WTC11 (cell line): ENCODE data around the gene RANBP3. TPM values are rescaled to one million over a fixed set of nuclear protein-coding genes. Genes with fewer than 3 reads are reported as not detected.

Source experiments
- ATAC-seq: fragments of 200-7000 bp; cut with Tn5 transposase; 2 replicates; pipeline ENCODE4 v1.10.0; 2021; ENCODE audit warnings: mild to moderate bottlenecking, moderate library complexity
- CTCF ChIA-PET: fragments of 300-600 bp; sonication (Branson Sonifier 250); formaldehyde crosslinking; loops from one replicate; lab custom pipeline; 2021; ENCODE audit warnings: antibody characterized with exemption; lab: Charles Lee
- POLR2A ChIA-PET: fragments of 350-600 bp; sonication (Branson Sonifier 250); formaldehyde crosslinking; loops from one replicate; lab custom pipeline; 2021; ENCODE audit warnings: antibody characterized with exemption; lab: Charles Lee
- DNase-seq: peaks from one replicate; pipeline ENCODE4 v3.0.0; 2021; ENCODE audit warnings: low spot score
- H3K27ac Mint-ChIP-seq: 2 replicates; pipeline ENCODE4 v1.8.0; 2021; ENCODE audit warnings: mixed read lengths
- H3K27me3 Mint-ChIP-seq: 2 replicates; pipeline ENCODE4 v1.8.0; 2021; ENCODE audit warnings: low read depth, mild to moderate bottlenecking, moderate library complexity, mixed read lengths
- H3K36me3 Mint-ChIP-seq: 2 replicates; pipeline ENCODE4 v1.8.0; 2021; ENCODE audit warnings: mixed read lengths
- H3K4me1 Mint-ChIP-seq: 2 replicates; pipeline ENCODE4 v1.8.0; 2022; ENCODE audit warnings: mixed read lengths
- H3K4me3 Mint-ChIP-seq: 2 replicates; pipeline ENCODE4 v1.8.0; 2021; ENCODE audit warnings: mild to moderate bottlenecking, moderate library complexity, mixed read lengths
- H3K9me3 Mint-ChIP-seq: 2 replicates; pipeline ENCODE4 v1.8.0; 2021; ENCODE audit warnings: mixed read lengths
- AR ChIP-seq: fragments of 250-450 bp; sonication (Bioruptor Pico); IDR thresholded peaks from 2 replicates; pipeline ENCODE4 v1.9.0; 2021; ENCODE audit warnings: mild to moderate bottlenecking
- ETV6 ChIP-seq: sonication (generic); formaldehyde crosslinking; IDR thresholded peaks from 2 replicates; pipeline ENCODE4 v1.8.1; 2022; ENCODE audit warnings: mild to moderate bottlenecking, missing genetic modification reagents
- KAT7 ChIP-seq: sonication (generic); formaldehyde crosslinking; IDR thresholded peaks from 2 replicates; pipeline ENCODE4 v1.8.1; 2023; ENCODE audit warnings: missing genetic modification reagents, mild to moderate bottlenecking, borderline replicate concordance
- MXD4 ChIP-seq: fragments of 250-450 bp; sonication (Bioruptor Pico); IDR thresholded peaks from 2 replicates; pipeline ENCODE4 v1.8.0; 2021; ENCODE audit warnings: mild to moderate bottlenecking, moderate library complexity, borderline replicate concordance
- ZBTB21 ChIP-seq: sonication (generic); formaldehyde crosslinking; IDR thresholded peaks from 2 replicates; pipeline ENCODE4 v1.8.1; 2023; ENCODE audit warnings: mild to moderate bottlenecking, missing genetic modification reagents, borderline replicate concordance
- ZNF263 ChIP-seq: sonication (generic); formaldehyde crosslinking; IDR thresholded peaks from 2 replicates; pipeline ENCODE4 v1.8.1; 2022; ENCODE audit warnings: low read depth, mild to moderate bottlenecking, moderate library complexity, missing genetic modification reagents
- ZNF281 ChIP-seq: sonication (generic); formaldehyde crosslinking; IDR thresholded peaks from 2 replicates; pipeline ENCODE4 v1.8.0; 2023; ENCODE audit warnings: mild to moderate bottlenecking, missing genetic modification reagents
- ZNF532 ChIP-seq: fragments of 250-450 bp; sonication (Bioruptor Pico); IDR thresholded peaks from 2 replicates; pipeline ENCODE4 v1.9.0; 2021; ENCODE audit warnings: mild to moderate bottlenecking, borderline replicate concordance
- ZSCAN18 ChIP-seq: fragments of 250-450 bp; sonication (Bioruptor Pico); IDR thresholded peaks from 2 replicates; pipeline ENCODE4 v2.1.2; 2022; ENCODE audit warnings: mild to moderate bottlenecking, moderate library complexity
- total RNA-seq: library from RNA; stranded (reverse); gene quantifications from 3 replicates; pipeline ENCODE4 v1.2.3, GENCODE V29; 2021
- TF ChIP-seq, protein P1 (sequence below): sonication (generic); formaldehyde crosslinking; conservative IDR thresholded peaks from 2 replicates; pipeline ENCODE4 v1.8.1; 2022; ENCODE audit warnings: mild to moderate bottlenecking, missing genetic modification reagents
- TF ChIP-seq, protein P2 (sequence below): sonication (generic); formaldehyde crosslinking; IDR thresholded peaks from 2 replicates; pipeline ENCODE4 v1.8.1; 2023; ENCODE audit warnings: mild to moderate bottlenecking, missing genetic modification reagents, moderate library complexity
- TF ChIP-seq, protein P3 (sequence below): sonication (generic); formaldehyde crosslinking; IDR thresholded peaks from 2 replicates; pipeline ENCODE4 v1.8.1; 2022; ENCODE audit warnings: mild to moderate bottlenecking, missing genetic modification reagents, moderate library complexity, borderline replicate concordance
- TF ChIP-seq, protein P4 (sequence below): sonication (generic); formaldehyde crosslinking; IDR thresholded peaks from 2 replicates; pipeline ENCODE4 v1.8.1; 2023; ENCODE audit warnings: mild to moderate bottlenecking, missing genetic modification reagents
- TF ChIP-seq, protein P5 (sequence below): sonication (generic); formaldehyde crosslinking; IDR thresholded peaks from 2 replicates; pipeline ENCODE4 v1.8.0; 2023; ENCODE audit warnings: missing genetic modification reagents, mild to moderate bottlenecking, borderline replicate concordance

RANBP3 gene
- total RNA-seq, 1 experiment from 2014 or later: 76.3 TPM

GRCh38 chr19:5972355-5972731 lies 5.6 kb downstream of the RANBP3 start:
- no peak overlapping the region; the same call in 1 of the 2 replicates for H3K27ac Mint-ChIP-seq
- H3K36me3 Mint-ChIP-seq: peaks cover 18% of the 10 kb centered on the region; the same call in 1 of the 2 replicates
- H3K27me3 Mint-ChIP-seq: no peaks in the 10 kb centered on the region
- ChIA-PET POLR2A (no interaction called here), CTCF (interaction anchor here (1.2 to 2.3 kb wide), 2 partner anchors 15 to 168 kb away, joined by 3 to 5 read pairs; no protein-coding TSS in a partner anchor)
- TF ChIP-seq AR (CRISPR knock-in tag) (no peak), ZNF281 (CRISPR knock-in tag) (no peak), ZSCAN18 (CRISPR knock-in tag) (no peak), ZNF532 (CRISPR knock-in tag) (no peak), KAT7 (CRISPR knock-in tag) (no peak), ZNF263 (CRISPR knock-in tag) (no peak), ETV6 (CRISPR knock-in tag) (no peak), MXD4 (CRISPR knock-in tag) (no peak), ZBTB21 (CRISPR knock-in tag) (no peak)
- TF ChIP-seq, protein P1, sequence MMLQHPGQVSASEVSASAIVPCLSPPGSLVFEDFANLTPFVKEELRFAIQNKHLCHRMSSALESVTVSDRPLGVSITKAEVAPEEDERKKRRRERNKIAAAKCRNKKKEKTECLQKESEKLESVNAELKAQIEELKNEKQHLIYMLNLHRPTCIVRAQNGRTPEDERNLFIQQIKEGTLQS (CRISPR knock-in tag): no peak
- TF ChIP-seq, protein P2, sequence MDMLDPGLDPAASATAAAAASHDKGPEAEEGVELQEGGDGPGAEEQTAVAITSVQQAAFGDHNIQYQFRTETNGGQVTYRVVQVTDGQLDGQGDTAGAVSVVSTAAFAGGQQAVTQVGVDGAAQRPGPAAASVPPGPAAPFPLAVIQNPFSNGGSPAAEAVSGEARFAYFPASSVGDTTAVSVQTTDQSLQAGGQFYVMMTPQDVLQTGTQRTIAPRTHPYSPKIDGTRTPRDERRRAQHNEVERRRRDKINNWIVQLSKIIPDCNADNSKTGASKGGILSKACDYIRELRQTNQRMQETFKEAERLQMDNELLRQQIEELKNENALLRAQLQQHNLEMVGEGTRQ (CRISPR knock-in tag): no peak
- TF ChIP-seq, protein P3, sequence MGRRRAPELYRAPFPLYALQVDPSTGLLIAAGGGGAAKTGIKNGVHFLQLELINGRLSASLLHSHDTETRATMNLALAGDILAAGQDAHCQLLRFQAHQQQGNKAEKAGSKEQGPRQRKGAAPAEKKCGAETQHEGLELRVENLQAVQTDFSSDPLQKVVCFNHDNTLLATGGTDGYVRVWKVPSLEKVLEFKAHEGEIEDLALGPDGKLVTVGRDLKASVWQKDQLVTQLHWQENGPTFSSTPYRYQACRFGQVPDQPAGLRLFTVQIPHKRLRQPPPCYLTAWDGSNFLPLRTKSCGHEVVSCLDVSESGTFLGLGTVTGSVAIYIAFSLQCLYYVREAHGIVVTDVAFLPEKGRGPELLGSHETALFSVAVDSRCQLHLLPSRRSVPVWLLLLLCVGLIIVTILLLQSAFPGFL (CRISPR knock-in tag): no peak
- TF ChIP-seq, protein P4, sequence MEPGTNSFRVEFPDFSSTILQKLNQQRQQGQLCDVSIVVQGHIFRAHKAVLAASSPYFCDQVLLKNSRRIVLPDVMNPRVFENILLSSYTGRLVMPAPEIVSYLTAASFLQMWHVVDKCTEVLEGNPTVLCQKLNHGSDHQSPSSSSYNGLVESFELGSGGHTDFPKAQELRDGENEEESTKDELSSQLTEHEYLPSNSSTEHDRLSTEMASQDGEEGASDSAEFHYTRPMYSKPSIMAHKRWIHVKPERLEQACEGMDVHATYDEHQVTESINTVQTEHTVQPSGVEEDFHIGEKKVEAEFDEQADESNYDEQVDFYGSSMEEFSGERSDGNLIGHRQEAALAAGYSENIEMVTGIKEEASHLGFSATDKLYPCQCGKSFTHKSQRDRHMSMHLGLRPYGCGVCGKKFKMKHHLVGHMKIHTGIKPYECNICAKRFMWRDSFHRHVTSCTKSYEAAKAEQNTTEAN: no peak
- TF ChIP-seq, protein P5, sequence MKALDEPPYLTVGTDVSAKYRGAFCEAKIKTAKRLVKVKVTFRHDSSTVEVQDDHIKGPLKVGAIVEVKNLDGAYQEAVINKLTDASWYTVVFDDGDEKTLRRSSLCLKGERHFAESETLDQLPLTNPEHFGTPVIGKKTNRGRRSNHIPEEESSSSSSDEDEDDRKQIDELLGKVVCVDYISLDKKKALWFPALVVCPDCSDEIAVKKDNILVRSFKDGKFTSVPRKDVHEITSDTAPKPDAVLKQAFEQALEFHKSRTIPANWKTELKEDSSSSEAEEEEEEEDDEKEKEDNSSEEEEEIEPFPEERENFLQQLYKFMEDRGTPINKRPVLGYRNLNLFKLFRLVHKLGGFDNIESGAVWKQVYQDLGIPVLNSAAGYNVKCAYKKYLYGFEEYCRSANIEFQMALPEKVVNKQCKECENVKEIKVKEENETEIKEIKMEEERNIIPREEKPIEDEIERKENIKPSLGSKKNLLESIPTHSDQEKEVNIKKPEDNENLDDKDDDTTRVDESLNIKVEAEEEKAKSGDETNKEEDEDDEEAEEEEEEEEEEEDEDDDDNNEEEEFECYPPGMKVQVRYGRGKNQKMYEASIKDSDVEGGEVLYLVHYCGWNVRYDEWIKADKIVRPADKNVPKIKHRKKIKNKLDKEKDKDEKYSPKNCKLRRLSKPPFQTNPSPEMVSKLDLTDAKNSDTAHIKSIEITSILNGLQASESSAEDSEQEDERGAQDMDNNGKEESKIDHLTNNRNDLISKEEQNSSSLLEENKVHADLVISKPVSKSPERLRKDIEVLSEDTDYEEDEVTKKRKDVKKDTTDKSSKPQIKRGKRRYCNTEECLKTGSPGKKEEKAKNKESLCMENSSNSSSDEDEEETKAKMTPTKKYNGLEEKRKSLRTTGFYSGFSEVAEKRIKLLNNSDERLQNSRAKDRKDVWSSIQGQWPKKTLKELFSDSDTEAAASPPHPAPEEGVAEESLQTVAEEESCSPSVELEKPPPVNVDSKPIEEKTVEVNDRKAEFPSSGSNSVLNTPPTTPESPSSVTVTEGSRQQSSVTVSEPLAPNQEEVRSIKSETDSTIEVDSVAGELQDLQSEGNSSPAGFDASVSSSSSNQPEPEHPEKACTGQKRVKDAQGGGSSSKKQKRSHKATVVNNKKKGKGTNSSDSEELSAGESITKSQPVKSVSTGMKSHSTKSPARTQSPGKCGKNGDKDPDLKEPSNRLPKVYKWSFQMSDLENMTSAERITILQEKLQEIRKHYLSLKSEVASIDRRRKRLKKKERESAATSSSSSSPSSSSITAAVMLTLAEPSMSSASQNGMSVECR (CRISPR knock-in tag): no peak
- H3K9me3 Mint-ChIP-seq: no peaks in the 10 kb centered on the region
- H3K4me1 Mint-ChIP-seq: peaks cover 45% of the 10 kb centered on the region
- H3K4me3 Mint-ChIP-seq: no peak overlapping the region
- ATAC-seq (no peak), DNase-seq (no peak)
